Loucy (cell line): Measurements from ENCODE around the gene RFPL2.

Experiments used
- H2AFZ ChIP-seq: fragments of 200-600 bp; sonication (generic); 2 replicates; pipeline ENCODE4 v1.6.0; 2016; ENCODE audit warnings: antibody characterized with exemption, mild to moderate bottlenecking, low read length, moderate library complexity
- H3F3A ChIP-seq: fragments of 200-600 bp; 2 replicates; pipeline ENCODE4 v1.6.0; 2016; ENCODE audit warnings: antibody characterized with exemption, low read depth, mild to moderate bottlenecking
- H3K27me3 ChIP-seq: fragments of 200-600 bp; sonication (generic); 2 replicates; pipeline ENCODE4 v1.6.1; 2014; ENCODE audit warnings: low read length, mild to moderate bottlenecking; ENCODE audit not compliant: insufficient read depth, poor library complexity, severe bottlenecking
- H3K36me3 ChIP-seq: fragments of 200-600 bp; sonication (generic); 2 replicates; pipeline ENCODE4 v1.6.1; 2016; ENCODE audit warnings: low read length; ENCODE audit not compliant: insufficient read depth
- H3K4me1 ChIP-seq: fragments of 200-600 bp; sonication (generic); 2 replicates; pipeline ENCODE4 v1.5.1; 2014; ENCODE audit warnings: low read length, mild to moderate bottlenecking; ENCODE audit not compliant: insufficient read depth, poor library complexity, severe bottlenecking
- H3K4me2 ChIP-seq: fragments of 200-600 bp; sonication (generic); 2 replicates; pipeline ENCODE4 v1.6.0; 2014; ENCODE audit warnings: antibody characterized with exemption, low read length, low read depth, mild to moderate bottlenecking; ENCODE audit not compliant: poor library complexity, severe bottlenecking
- H3K4me3 ChIP-seq: fragments of 200-600 bp; sonication (generic); 2 replicates; pipeline ENCODE4 v1.5.1; 2014; ENCODE audit warnings: low read length, mild to moderate bottlenecking, mixed read lengths; ENCODE audit not compliant: poor library complexity, severe bottlenecking
- H3K79me2 ChIP-seq: fragments of 200-600 bp; sonication (generic); 2 replicates; pipeline ENCODE4 v1.6.1; 2014; ENCODE audit warnings: low read length; ENCODE audit not compliant: insufficient read depth
- H3K9ac ChIP-seq: fragments of 200-600 bp; sonication (generic); 2 replicates; pipeline ENCODE4 v1.6.0; 2014; ENCODE audit warnings: mild to moderate bottlenecking, low read depth, low read length, moderate library complexity; ENCODE audit not compliant: poor library complexity, severe bottlenecking
- H3K9me2 ChIP-seq: fragments of 200-600 bp; sonication (generic); replicated peaks from 2 replicates; pipeline ENCODE4 v1.6.1; 2016; ENCODE audit warnings: low read depth, low read length, mixed read lengths
- H3K9me3 ChIP-seq: fragments of 200-600 bp; sonication (generic); 2 replicates; pipeline ENCODE4 v1.6.1; 2014; ENCODE audit warnings: mild to moderate bottlenecking, antibody characterized with exemption, low read length, low read depth; ENCODE audit not compliant: insufficient read depth
- H4K20me1 ChIP-seq: fragments of 200-600 bp; sonication (generic); 2 replicates; pipeline ENCODE4 v1.6.0; 2014; ENCODE audit warnings: antibody characterized with exemption, low read length, mild to moderate bottlenecking; ENCODE audit not compliant: insufficient read depth, poor library complexity, severe bottlenecking
- CTCF ChIP-seq: fragments of 200-600 bp; sonication (generic); conservative IDR thresholded peaks from 2 replicates; pipeline ENCODE4 v1.5.1; 2014; ENCODE audit warnings: mild to moderate bottlenecking, antibody characterized with exemption, low read length
- EZH2phosphoT487 ChIP-seq: fragments of 200-600 bp; IDR thresholded peaks from 2 replicates; pipeline ENCODE4 v1.6.1; 2018; ENCODE audit warnings: antibody characterized with exemption, mild to moderate bottlenecking, moderate library complexity, borderline replicate concordance

RFPL2 gene

GRCh38 chr22:32181043-32181442, 23.8 kb downstream of the RFPL2 start:
- TF ChIP-seq CTCF (no peak), EZH2phosphoT487 (no peak)
- H3K79me2 ChIP-seq, result no peaks in the 10 kb centered on the region
- H2AFZ ChIP-seq, result no peak overlapping the region
- no peaks in the 10 kb centered on the region for H3K9me3 ChIP-seq
- H3K4me1 ChIP-seq, result no peaks in the 10 kb centered on the region
- H3K4me2 ChIP-seq, result no peak overlapping the region
- H4K20me1 ChIP-seq, result no peaks in the 10 kb centered on the region
- no peak overlapping the region for H3K4me3 ChIP-seq
- no peaks in the 10 kb centered on the region for H3F3A ChIP-seq
- H3K36me3 ChIP-seq, result no peaks in the 10 kb centered on the region
- no peak overlapping the region for H3K9ac ChIP-seq
- H3K9me2 ChIP-seq, result no peaks in the 10 kb centered on the region
- H3K27me3 ChIP-seq, result no peaks in the 10 kb centered on the region

GRCh38 chr22:32177221-32177765, 27.6 kb downstream of the RFPL2 start:
- Histone ChIP-seq H3K9me2 (no peaks in the 10 kb centered on the region), H3K27me3 (no peaks in the 10 kb centered on the region), H3K4me3 (no peak overlapping the region), H3K9me3 (no peaks in the 10 kb centered on the region), H3F3A (no peaks in the 10 kb centered on the region), H3K9ac (no peak overlapping the region), H3K36me3 (no peaks in the 10 kb centered on the region), H2AFZ (no peak overlapping the region), H3K4me2 (no peak overlapping the region), H3K4me1 (no peaks in the 10 kb centered on the region), H4K20me1 (no peaks in the 10 kb centered on the region), H3K79me2 (no peaks in the 10 kb centered on the region)
- TF ChIP-seq EZH2phosphoT487 (no peak), CTCF (no peak)

DNA sequence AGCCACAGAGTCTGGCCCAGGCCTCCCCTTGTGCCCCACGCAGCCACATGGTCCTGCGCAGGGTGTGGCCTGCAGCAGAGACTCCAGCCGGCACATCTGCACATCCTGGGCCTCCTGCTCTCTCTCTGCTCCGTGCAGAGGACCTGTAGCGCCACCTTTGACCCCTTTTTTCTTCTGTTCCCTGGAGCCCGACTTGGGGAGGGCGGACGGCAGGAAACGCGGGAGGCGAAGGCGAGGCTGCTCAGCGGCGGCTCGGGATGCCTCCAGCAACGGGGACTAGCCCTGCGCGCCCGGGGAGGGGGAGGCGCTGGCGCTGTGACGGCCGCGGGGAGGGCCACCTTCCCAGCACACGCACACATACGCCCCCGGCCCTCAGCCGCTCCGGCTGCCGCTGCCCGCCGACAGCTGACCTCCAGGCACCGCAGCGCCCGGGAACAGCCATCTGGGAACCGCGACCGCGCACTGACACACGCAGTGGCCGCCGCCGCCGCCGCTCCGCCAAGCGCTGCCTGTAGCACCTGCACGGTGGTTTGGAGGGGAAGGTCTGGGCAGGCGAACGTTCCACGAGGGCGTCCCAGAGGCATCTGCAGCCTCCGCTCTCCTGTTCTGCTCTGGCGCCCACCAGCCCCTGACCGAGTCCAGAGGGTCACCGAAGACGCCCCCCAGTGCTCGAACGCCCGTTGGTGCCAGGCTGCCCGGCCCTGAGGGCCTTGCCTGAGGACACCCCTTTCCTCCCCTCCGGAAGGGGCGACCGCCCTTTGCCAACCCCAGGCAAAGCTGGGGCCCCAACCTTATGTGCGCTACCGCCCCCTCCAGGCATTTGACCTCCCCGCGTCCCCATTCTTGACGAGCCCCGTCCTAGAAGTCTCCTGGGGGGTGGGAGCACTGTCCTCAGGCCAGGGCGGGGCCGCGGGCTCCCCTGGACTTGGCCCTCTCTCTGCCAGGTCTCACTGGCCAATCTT, 28.9 kb downstream of the RFPL2 start:
- Histone ChIP-seq H3K4me1 (no peaks in the 10 kb centered on the region), H3K36me3 (no peaks in the 10 kb centered on the region), H3K79me2 (no peaks in the 10 kb centered on the region), H2AFZ (no peak overlapping the region), H3K27me3 (no peaks in the 10 kb centered on the region), H3K9me3 (no peaks in the 10 kb centered on the region), H3F3A (no peaks in the 10 kb centered on the region), H3K9ac (no peak overlapping the region), H3K4me3 (no peak overlapping the region), H3K9me2 (no peaks in the 10 kb centered on the region), H4K20me1 (no peaks in the 10 kb centered on the region), H3K4me2 (no peak overlapping the region)
- TF ChIP-seq EZH2phosphoT487 (no peak), CTCF (no peak)
